GM21825 (cell line): ENCODE measurements around the gene FRMPD1.

Source experiments
- ATAC-seq: cut with Tn5 transposase; IDR thresholded peaks from one replicate; pipeline ENCODE4 v1.9.1; 2021; ENCODE audit warnings: mild to moderate bottlenecking, moderate library complexity; ENCODE audit not compliant: unreplicated experiment

Gene FRMPD1

GRCh38 chr9:37676411-37676830 lies 25.7 kb downstream of the FRMPD1 start:
- ATAC-seq: no peak

- no peak for ATAC-seq
These were observed 26.7 kb downstream of the FRMPD1 start for GRCh38 chr9:37677435-37677834.

- no peak for ATAC-seq
These were observed 28.1 kb downstream of the FRMPD1 start for GRCh38 chr9:37678789-37679273.

GRCh38 chr9:37679649-37680402 lies 29.1 kb downstream of the FRMPD1 start:
- ATAC-seq: no peak

- no peak for ATAC-seq
These were observed 32.2 kb downstream of the FRMPD1 start for GRCh38 chr9:37682951-37683350.

GRCh38 chr9:37683531-37684371 lies 33.0 kb downstream of the FRMPD1 start:
- ATAC-seq: no peak

GRCh38 chr9:37692622-37693221 lies 42.0 kb downstream of the FRMPD1 start:
- ATAC-seq: no peak

- no peak for ATAC-seq
These were observed 42.5 kb downstream of the FRMPD1 start for GRCh38 chr9:37693260-37693659.

- ATAC-seq: no peak
These were observed 43.6 kb downstream of the FRMPD1 start for GRCh38 chr9:37694355-37694754.

GRCh38 chr9:37696528-37696927 lies 45.8 kb downstream of the FRMPD1 start:
- ATAC-seq: no peak

GRCh38 chr9:37700131-37700530 lies 49.4 kb downstream of the FRMPD1 start:
- ATAC-seq: no peak

GRCh38 chr9:37700900-37701299 lies 50.1 kb downstream of the FRMPD1 start:
- no peak for ATAC-seq

- no peak for ATAC-seq
These were observed 55.0 kb downstream of the FRMPD1 start for GRCh38 chr9:37705787-37706186.

GRCh38 chr9:37706290-37706689 lies 55.5 kb downstream of the FRMPD1 start:
- ATAC-seq: no peak

GRCh38 chr9:37707748-37708147 lies 57.0 kb downstream of the FRMPD1 start:
- ATAC-seq: no peak

- no peak for ATAC-seq
These were observed 59.3 kb downstream of the FRMPD1 start for GRCh38 chr9:37710046-37710445.

- no peak for ATAC-seq
These were observed 64.5 kb downstream of the FRMPD1 start for GRCh38 chr9:37715260-37715659.

GRCh38 chr9:37715991-37716505 lies 65.3 kb downstream of the FRMPD1 start:
- no peak for ATAC-seq

- ATAC-seq: no peak
These were observed 68.8 kb downstream of the FRMPD1 start for GRCh38 chr9:37719526-37719925.

GRCh38 chr9:37727013-37727412 lies 76.3 kb downstream of the FRMPD1 start:
- no peak for ATAC-seq

GRCh38 chr9:37729499-37729898 lies 78.7 kb downstream of the FRMPD1 start:
- no peak for ATAC-seq
